SK-N-SH (cell line): Measurements from ENCODE around the gene CTCFL.

Experiments
- EP300 ChIP-seq, 2 experiments: IDR thresholded peaks; 2 replicates each; pipeline versions ENCODE4 v1.4.0 to v1.6.1; 2012; ENCODE audit warnings: borderline replicate concordance in 1 of 2, low read depth in 1 of 2, low read length in 1 of 2
- EZH2phosphoT487 ChIP-seq: fragments of 200-600 bp; sonication (generic); IDR thresholded peaks from 2 replicates; pipeline ENCODE4 v1.6.1; 2017; ENCODE audit warnings: low read depth, mixed run types, mild to moderate bottlenecking, antibody characterized with exemption, moderate library complexity, borderline replicate concordance
- GATA2 ChIP-seq: sonication (generic); formaldehyde crosslinking; IDR thresholded peaks from 2 replicates; pipeline ENCODE4 v1.5.0; 2020; ENCODE audit warnings: mild to moderate bottlenecking, missing genetic modification reagents
- JUND ChIP-seq: IDR thresholded peaks from 2 replicates; pipeline ENCODE4 v1.4.0; 2012
- POLR2AphosphoS5 ChIP-seq: IDR thresholded peaks from 2 replicates; pipeline ENCODE4 v1.6.1; 2012; ENCODE audit warnings: low read depth, low read length
- SIN3A ChIP-seq: IDR thresholded peaks from 2 replicates; pipeline ENCODE4 v1.6.1; 2012; ENCODE audit warnings: low read depth, mild to moderate bottlenecking, low read length, moderate library complexity, borderline replicate concordance
- SMC3 ChIP-seq: IDR thresholded peaks from 2 replicates; pipeline ENCODE4 v1.6.1; 2012; ENCODE audit warnings: low read depth, low read length, improper control_type of control experiment
- TAF1 ChIP-seq: IDR thresholded peaks from 2 replicates; pipeline ENCODE4 v1.6.1; 2012; ENCODE audit warnings: low read depth, mild to moderate bottlenecking, low read length, moderate library complexity, borderline replicate concordance
- YY1 ChIP-seq: IDR thresholded peaks from 2 replicates; pipeline ENCODE4 v1.4.0; 2012; ENCODE audit warnings: low read depth, mild to moderate bottlenecking
- TF ChIP-seq, protein P1 (sequence below): fragments of 200-600 bp; sonication (generic); IDR thresholded peaks from 2 replicates; pipeline ENCODE4 v1.6.1; 2017; ENCODE audit warnings: antibody characterized with exemption, mild to moderate bottlenecking, moderate library complexity
- TF ChIP-seq, protein P2 (sequence below): IDR thresholded peaks from 2 replicates; pipeline ENCODE4; 2012

DNA sequence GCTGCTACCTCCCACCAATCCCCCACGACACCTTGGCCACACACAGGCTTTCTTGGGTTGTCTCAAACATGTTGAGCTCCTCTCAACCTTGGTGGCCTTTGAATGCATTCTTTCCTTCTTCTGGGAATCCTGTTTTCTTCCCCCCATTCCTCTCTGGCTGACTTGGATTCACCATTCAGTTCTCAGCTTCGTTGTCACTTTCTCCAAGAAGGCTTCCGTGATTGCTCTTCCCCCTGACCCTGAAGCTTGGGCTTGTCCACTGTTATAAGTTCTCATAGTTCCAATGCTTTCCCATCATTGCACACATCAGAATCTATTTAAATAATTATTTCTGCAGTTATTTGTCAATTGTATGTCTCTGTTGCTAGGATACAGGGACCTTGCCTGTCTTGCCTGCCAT lies 69.6 kb downstream of the CTCFL start:
- TF ChIP-seq, protein P1, sequence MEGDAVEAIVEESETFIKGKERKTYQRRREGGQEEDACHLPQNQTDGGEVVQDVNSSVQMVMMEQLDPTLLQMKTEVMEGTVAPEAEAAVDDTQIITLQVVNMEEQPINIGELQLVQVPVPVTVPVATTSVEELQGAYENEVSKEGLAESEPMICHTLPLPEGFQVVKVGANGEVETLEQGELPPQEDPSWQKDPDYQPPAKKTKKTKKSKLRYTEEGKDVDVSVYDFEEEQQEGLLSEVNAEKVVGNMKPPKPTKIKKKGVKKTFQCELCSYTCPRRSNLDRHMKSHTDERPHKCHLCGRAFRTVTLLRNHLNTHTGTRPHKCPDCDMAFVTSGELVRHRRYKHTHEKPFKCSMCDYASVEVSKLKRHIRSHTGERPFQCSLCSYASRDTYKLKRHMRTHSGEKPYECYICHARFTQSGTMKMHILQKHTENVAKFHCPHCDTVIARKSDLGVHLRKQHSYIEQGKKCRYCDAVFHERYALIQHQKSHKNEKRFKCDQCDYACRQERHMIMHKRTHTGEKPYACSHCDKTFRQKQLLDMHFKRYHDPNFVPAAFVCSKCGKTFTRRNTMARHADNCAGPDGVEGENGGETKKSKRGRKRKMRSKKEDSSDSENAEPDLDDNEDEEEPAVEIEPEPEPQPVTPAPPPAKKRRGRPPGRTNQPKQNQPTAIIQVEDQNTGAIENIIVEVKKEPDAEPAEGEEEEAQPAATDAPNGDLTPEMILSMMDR = no peak
- TF ChIP-seq EZH2phosphoT487 (no peak), TAF1 (no peak), YY1 (no peak), JUND (no peak), POLR2AphosphoS5 (no peak), EP300 (IDR thresholded peaks at IDR 0.05; ENCODE audit: borderline replicate concordance in 1 of 2, low read depth in 1 of 2, low read length in 1 of 2) (no peak), GATA2 (CRISPR knock-in tag) (no peak), SMC3 (no peak), SIN3A (no peak)
- TF ChIP-seq, protein P2, sequence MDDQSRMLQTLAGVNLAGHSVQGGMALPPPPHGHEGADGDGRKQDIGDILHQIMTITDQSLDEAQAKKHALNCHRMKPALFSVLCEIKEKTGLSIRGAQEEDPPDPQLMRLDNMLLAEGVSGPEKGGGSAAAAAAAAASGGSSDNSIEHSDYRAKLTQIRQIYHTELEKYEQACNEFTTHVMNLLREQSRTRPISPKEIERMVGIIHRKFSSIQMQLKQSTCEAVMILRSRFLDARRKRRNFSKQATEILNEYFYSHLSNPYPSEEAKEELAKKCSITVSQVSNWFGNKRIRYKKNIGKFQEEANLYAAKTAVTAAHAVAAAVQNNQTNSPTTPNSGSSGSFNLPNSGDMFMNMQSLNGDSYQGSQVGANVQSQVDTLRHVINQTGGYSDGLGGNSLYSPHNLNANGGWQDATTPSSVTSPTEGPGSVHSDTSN = no peak
